NK-92 (cell line): ENCODE data around the gene FOXK2.

Experiments used
- DNase-seq: peaks from one replicate; lab custom pipeline; 2025; ENCODE audit not compliant: unreplicated experiment; lab: John Stamatoyannopoulos, UW

The FOXK2 gene

DNA sequence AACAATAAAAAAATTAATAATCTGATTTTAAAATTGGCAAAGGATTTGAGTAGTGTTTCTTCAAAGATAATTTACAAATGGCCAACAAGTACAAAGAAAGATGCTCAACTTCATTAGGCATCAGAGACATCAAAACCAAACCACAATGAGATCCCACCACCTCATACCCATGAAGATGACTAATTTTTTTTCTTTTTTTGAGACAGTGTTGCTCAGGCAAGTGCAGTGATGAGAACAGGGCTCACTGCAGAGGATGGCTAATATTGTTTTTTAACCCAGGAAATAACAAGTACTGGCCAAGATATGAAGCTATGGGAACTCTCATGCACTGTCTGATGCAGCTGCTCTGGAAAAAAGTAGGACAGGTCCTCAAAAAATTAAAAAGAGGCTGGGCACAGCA lies 113.8 kb downstream of the FOXK2 start:
- no peak for DNase-seq

GRCh38 chr17:82636626-82637598 lies 117.4 kb downstream of the FOXK2 start:
- DNase-seq: no peak

- no peak for DNase-seq
Observed at GRCh38 chr17:82638183-82638773, 118.7 kb downstream of the FOXK2 start.

GRCh38 chr17:82639628-82640027 lies 120.1 kb downstream of the FOXK2 start:
- no peak for DNase-seq

DNA sequence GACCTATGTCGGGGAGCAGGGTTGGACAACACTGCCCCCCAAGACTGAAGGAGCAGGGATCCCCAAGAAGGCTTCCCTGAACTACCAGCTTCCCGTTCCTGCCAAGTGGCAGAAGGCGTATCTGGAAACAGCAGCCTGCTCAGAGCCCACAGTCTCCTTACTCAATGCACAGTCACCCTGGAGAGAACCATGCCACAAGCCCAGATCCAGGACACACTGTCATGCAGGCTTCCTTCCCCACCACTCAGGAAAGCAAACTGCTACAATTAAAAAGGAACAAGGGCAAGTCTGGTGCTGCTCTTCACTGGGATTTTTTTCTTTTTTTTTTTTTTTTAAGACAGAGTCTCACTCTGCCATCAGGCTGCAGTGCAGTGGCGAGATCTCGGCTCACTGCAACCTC lies 120.5 kb downstream of the FOXK2 start:
- no peak for DNase-seq

GRCh38 chr17:82642022-82642421 lies 122.5 kb downstream of the FOXK2 start:
- DNase-seq: no peak

DNA sequence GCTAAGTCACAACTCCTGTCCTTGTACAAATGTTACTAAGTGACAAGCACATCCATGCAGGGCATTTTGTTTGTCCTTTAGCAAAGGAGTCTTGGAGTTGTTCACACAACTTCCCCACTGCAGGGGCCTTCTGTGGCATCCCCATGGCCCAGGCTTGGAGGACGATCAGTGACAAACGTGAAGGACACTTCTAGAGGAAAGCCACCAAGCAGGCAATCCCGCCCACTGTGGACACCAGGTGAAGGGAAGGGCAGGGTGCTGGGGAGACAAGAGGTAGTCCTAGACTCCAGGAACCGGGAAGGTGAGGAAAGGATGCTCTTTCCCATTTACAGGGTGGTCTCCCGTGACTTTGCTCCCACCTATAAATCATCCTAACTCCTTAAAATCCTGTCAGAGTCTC lies 124.6 kb downstream of the FOXK2 start:
- no peak for DNase-seq

DNA sequence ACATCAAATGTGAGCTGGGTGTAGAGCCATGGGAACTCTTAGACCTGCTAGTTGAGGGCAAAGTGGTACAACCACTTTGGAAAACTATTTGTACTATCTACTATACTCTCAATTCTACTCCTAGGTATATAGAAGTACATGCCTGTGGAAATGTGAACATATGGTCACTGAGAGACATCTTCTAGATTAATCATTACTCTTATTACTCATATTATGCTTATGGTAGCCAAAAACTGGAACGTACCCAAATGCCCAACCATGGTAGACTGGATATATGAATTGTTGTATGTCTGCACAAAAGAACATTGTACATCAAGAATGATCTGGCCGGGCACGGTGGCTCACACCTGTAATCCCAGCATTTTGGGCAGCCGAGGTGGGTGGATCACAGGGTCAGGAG lies 126.0 kb downstream of the FOXK2 start:
- no peak for DNase-seq

DNA sequence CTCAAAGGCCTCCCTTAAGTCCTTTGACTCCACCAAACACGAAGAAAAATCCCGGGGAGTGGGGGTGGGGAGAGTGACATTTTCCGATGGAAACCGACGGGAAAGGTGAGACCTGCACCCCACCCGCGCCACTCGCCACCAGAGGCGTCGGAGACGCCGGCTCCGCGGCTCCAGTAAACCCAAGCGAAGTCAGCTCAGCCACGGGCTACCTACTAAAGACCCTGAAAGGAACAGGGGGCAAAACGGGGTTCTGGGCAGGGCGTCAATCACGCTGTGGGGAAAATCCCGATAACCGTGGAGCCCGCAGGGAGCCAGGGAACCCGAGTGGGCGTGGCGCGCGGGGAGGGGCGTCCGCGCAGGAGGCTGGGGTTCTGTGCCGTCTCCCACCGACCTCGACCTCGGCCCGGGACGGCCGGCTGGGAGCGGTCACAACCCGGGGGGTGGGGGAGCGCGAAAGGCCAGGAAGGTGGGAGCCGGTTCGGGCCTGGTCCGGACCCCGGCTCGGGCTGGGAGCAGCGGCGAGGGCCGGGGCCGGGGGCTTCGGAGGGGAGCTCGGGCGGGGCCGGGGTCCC lies 128.1 kb downstream of the FOXK2 start:
- no peak for DNase-seq

GRCh38 chr17:82648165-82648668 lies 128.7 kb downstream of the FOXK2 start, which contains the start of gene WDR45B:
WDR45B (minus strand) TSS chr17:82648444; CDS start chr17:82648340, 104 bp downstream.
- DNase-seq: peak; percentile 61

DNA sequence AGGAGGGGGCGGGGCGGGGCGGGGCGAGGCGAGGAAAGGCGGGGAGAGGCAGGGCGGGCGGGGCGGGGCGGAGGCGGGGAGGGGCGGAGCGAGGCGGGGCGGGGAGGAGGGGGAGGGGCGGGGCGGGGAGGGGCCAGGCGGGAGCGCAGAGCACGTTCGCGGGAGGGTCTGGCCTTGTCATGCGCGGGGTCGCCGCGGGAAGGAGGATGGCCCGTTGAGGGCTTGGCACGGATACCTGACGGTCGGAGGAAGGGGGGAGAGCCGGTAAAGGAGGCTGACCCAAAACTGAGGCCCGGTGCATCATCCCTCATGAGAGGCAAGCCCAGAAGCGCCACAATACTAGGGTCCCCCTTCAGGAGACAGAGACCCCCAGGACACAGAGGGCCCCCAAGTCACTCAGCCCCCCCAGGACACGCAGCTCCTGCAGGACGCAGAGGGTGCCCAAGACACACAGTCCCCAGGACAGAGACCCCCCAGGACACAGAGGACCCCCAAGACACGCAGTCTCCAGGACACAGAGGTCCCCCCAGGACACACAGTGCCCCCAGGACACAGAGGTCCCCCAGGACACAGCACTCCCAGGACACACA lies 129.3 kb downstream of the FOXK2 start:
- DNase-seq: no peak

- no peak for DNase-seq
Observed at GRCh38 chr17:82649501-82650261, 130.1 kb downstream of the FOXK2 start.

DNA sequence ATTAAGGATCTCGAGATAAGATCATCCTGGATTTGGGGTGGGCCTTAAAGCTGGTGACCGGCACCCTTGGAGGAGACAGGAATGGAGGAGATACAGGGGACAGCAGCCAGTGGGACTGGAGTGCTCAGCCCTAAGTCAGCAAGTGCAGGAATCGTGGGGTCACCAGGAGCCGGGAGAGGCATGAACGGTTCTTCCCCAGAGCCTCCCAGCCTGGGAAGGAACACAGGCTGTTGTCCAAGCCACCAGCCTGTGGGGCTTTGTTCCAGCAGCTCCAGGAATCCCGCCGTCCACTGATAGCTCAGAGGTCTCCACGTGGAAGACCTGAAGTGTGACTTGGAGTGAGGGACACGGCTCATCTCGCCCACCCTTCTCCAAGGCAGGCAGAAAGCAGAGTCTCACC lies 131.2 kb downstream of the FOXK2 start:
- no peak for DNase-seq

DNA sequence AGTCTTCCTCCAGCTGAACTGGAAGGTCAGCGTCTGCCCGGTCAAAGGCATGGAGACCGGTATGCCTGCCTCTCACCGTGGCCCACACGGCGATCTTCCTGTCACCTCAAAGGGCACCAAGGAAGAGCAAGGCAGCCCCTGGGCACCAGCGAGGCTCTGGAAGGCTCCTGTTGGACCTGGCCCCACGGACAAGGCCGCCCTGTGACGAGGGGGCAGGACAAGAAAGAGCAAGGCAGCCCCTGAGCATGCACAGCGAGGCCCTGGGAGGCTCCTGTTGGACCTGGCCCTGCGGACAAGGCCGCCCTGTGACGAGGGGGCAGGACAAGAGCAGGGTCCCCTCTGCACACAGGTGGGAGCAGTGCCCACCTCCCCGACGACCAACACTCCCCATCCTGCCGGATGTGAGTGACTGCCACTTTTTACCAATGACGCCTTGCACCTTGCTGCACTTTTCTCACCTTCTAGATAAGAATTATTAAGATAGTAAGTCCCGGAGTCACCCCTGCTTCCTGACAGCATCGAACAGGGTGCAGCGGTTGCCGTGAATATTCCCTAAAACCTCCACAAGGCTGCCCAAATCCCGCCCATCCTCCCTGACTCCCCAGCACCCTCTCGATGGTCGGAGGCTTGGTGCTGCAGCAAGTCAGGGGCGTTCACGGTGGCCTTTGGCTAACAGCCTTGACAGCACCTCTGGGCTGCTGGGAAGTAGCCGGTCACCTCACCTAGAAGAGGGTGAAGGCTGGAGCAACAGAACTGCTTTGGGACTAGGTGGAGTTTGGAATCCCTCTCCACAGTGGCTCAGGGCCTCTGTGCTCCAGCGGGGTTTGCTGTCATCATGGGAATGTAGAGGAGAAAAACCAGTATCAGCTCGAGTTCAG lies 134.4 kb downstream of the FOXK2 start:
- no peak for DNase-seq
